ENCODE data around the gene FOXK1.

The FOXK1 gene

GRCh38 chr7:4655311-4655710, 26.8 kb upstream of the FOXK1 start:
- POLR2A ChIA-PET, result no interaction called here
- CTCF ChIA-PET, result no interaction called here
- no peak for DNase-seq (ENCODE audit: extremely low spot score)
- no peak for TF ChIP-seq FOXK2 (IDR thresholded peaks at IDR 0.05)
- no peak for TF ChIP-seq HDGF (IDR thresholded peaks at IDR 0.05; ENCODE audit: borderline replicate concordance)
- TF ChIP-seq NFRKB (IDR thresholded peaks at IDR 0.05), result no peak
- no peak for TF ChIP-seq BHLHE40 (IDR thresholded peaks at IDR 0.05; ENCODE audit: borderline replicate concordance)
- no peak for TF ChIP-seq ZNF384 (IDR thresholded peaks at IDR 0.05)
- TF ChIP-seq SUZ12 (IDR thresholded peaks at IDR 0.05), result no peak

GRCh38 chr7:4655896-4656295, 26.2 kb upstream of the FOXK1 start:
- TF ChIP-seq CTBP1 (IDR thresholded peaks at IDR 0.05; ENCODE audit: borderline replicate concordance) (no peak), FOXM1 (IDR thresholded peaks at IDR 0.05; ENCODE audit: borderline replicate concordance) (no peak), NFRKB (IDR thresholded peaks at IDR 0.05) (no peak), ELF4 (IDR thresholded peaks at IDR 0.05) (no peak), SP1 (IDR thresholded peaks at IDR 0.05) (no peak), SUZ12 (IDR thresholded peaks at IDR 0.05) (no peak), PKNOX1 (IDR thresholded peaks at IDR 0.05) (no peak), HDGF (IDR thresholded peaks at IDR 0.05; ENCODE audit: borderline replicate concordance) (no peak), ZNF384 (IDR thresholded peaks at IDR 0.05) (no peak), L3MBTL2 (conservative IDR thresholded peaks at IDR 0.05) (no peak)
- ChIA-PET POLR2A (no interaction called here), CTCF (no interaction called here)
- DNase-seq (ENCODE audit: extremely low spot score), result no peak

GRCh38 chr7:4657640-4658417, 24.3 kb upstream of the FOXK1 start:
- no peak for DNase-seq (ENCODE audit: extremely low spot score)
- CTCF ChIA-PET, result no interaction called here
- TF ChIP-seq ARNT (IDR thresholded peaks at IDR 0.05), result no peak
- no peak for TF ChIP-seq SUZ12 (IDR thresholded peaks at IDR 0.05)
- no peak for TF ChIP-seq SP1 (IDR thresholded peaks at IDR 0.05)
- no peak for TF ChIP-seq CTBP1 (IDR thresholded peaks at IDR 0.05; ENCODE audit: borderline replicate concordance)
- no peak for TF ChIP-seq ELF4 (IDR thresholded peaks at IDR 0.05)
- TF ChIP-seq ZNF384 (IDR thresholded peaks at IDR 0.05), result no peak
- TF ChIP-seq LEF1 (IDR thresholded peaks at IDR 0.05; ENCODE audit: borderline replicate concordance), result no peak
- peak; percentile 59; the same call in 1 of the 2 replicates for TF ChIP-seq PKNOX1 (IDR thresholded peaks at IDR 0.05)
- TF ChIP-seq L3MBTL2 (conservative IDR thresholded peaks at IDR 0.05), result no peak
- POLR2A ChIA-PET, result no interaction called here

DNA sequence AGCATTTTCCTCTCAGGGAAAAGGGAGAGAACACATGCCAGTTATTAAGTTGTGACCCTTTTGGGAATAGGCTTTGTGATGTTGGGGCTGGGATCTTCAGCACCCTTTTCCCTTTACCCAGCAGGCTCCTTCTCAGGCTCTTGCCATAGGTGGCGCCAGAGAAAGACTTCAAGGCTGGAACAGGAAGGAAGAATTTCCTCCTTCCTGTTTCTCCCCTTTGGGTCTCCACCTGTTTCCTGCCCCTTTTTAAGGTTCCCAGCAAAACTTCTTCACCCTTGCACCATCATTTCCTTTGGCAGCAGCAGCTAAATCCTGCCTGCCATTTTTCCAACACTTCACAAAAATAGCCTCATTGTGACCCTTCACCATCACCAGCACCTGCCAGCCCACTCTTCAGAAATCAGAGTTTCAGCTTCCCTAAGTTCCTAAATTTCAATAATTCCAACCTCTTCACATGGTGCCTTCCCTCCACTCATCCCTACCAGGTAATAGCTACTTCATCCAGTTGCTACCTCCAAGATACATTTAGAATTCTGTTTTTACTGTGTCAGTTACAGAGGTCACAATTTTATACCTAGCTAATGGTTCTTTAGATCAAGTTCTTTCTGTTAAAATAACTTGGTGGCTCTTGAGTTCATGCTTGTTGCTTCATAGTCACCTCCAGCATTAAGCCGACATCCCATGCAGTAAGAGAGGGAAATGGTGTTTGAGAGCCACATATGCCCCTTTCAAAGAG, 22.4 kb upstream of the FOXK1 start:
- no peak for TF ChIP-seq FOXA1 (IDR thresholded peaks at IDR 0.05)
- no peak for TF ChIP-seq SUZ12 (IDR thresholded peaks at IDR 0.05)
- no peak for TF ChIP-seq CTBP1 (IDR thresholded peaks at IDR 0.05; ENCODE audit: borderline replicate concordance)
- no peak for TF ChIP-seq L3MBTL2 (conservative IDR thresholded peaks at IDR 0.05)
- no peak for TF ChIP-seq PKNOX1 (IDR thresholded peaks at IDR 0.05)
- no peak for TF ChIP-seq SP1 (IDR thresholded peaks at IDR 0.05)
- no peak for TF ChIP-seq BHLHE40 (IDR thresholded peaks at IDR 0.05; ENCODE audit: borderline replicate concordance)
- no peak for TF ChIP-seq NFRKB (IDR thresholded peaks at IDR 0.05)
- no peak for TF ChIP-seq FOXM1 (IDR thresholded peaks at IDR 0.05; ENCODE audit: borderline replicate concordance)
- no peak for TF ChIP-seq TARDBP (IDR thresholded peaks at IDR 0.05)
- TF ChIP-seq ELF4 (IDR thresholded peaks at IDR 0.05), result no peak
- ChIA-PET POLR2A (interaction anchor here (0.9 kb wide), 1 partner anchor 9 kb away, joined by 3 read pairs; no protein-coding TSS in a partner anchor), CTCF (no interaction called here)
- DNase-seq (ENCODE audit: extremely low spot score), result no peak

DNA sequence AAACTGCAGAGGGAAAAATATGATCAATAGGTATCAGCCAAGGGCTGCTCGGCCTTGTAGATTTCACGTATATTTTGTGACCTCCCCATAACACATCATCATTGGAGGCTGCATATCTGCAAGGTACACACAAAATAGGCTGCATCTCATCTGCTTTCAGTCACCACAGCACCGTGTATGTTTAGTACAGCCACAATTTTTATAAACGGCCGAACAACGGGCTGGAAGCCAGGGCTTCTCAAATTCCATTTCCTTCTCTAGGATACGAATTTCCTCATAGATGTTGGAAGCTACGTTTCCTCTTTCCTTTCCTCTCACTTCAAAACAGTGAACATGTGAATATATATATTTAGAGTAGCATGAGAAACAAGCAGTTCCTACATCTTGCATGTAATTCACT, 20.2 kb upstream of the FOXK1 start:
- TF ChIP-seq LEF1 (IDR thresholded peaks at IDR 0.05; ENCODE audit: borderline replicate concordance) (no peak), SP1 (IDR thresholded peaks at IDR 0.05) (no peak), ELF4 (IDR thresholded peaks at IDR 0.05) (no peak), NFRKB (IDR thresholded peaks at IDR 0.05) (no peak), BHLHE40 (IDR thresholded peaks at IDR 0.05; ENCODE audit: borderline replicate concordance) (no peak), CTBP1 (IDR thresholded peaks at IDR 0.05; ENCODE audit: borderline replicate concordance) (no peak), SUZ12 (IDR thresholded peaks at IDR 0.05) (no peak), FOXA1 (IDR thresholded peaks at IDR 0.05) (no peak), FOXM1 (IDR thresholded peaks at IDR 0.05; ENCODE audit: borderline replicate concordance) (no peak), ARNT (IDR thresholded peaks at IDR 0.05) (no peak), FOXK2 (IDR thresholded peaks at IDR 0.05) (no peak), L3MBTL2 (conservative IDR thresholded peaks at IDR 0.05) (no peak), TARDBP (IDR thresholded peaks at IDR 0.05) (no peak), ZNF384 (IDR thresholded peaks at IDR 0.05) (no peak), PKNOX1 (IDR thresholded peaks at IDR 0.05) (no peak), HDGF (IDR thresholded peaks at IDR 0.05; ENCODE audit: borderline replicate concordance) (no peak)
- no peak for DNase-seq (ENCODE audit: extremely low spot score)
- ChIA-PET CTCF (no interaction called here), POLR2A (no interaction called here)

Data from HEK293T (cell line).